T-helper 2 cell (primary cell): ENCODE measurements around the gene SALL1.

Experiments
- DNase-seq, 5 experiments: peaks; one replicate each; pipeline versions ENCODE4 v3.0.0 to v3.0.0-alpha.2; 2012 to 2022

The SALL1 gene

DNA sequence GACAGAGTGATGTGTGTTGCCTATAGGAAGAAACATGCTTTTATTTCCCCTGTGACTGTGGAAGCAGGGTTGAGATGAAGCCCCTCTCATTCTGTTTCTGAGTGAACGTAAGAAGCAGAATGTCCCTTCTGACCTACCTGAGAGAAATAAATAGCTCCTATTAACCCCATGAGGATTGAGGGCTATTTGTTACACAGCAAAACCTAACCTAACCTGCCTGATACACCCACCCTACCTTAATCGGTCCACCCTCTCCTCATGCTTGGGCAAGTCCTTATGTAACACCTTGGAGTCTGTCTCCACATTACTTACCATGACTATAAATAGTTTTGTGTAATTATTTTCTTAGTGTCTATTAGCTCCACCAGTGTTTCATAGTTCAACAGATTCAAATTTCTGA, 41.9 kb downstream of the SALL1 start:
- DNase-seq: no peak

GRCh38 chr16:51107742-51108141, 43.3 kb downstream of the SALL1 start:
- DNase-seq: no peak

DNA sequence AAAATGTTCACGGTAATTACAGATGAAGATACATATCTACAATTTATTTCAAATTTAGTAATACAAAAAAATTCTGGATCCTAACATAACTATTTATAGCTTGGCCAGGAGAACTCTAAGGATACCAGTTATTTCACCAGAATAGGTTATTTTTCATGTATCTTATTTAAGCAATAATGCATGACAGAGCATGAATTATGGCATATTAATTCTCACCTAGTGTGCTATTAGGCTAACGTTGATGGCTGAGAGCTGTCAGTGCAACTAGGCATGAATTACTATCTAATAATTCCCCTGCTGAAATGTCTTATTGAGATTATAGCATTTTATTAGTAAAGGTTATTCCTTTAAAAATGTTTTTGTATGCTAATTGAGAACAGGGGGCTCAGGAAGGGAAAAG, 44.5 kb downstream of the SALL1 start:
- no peak for DNase-seq

DNA sequence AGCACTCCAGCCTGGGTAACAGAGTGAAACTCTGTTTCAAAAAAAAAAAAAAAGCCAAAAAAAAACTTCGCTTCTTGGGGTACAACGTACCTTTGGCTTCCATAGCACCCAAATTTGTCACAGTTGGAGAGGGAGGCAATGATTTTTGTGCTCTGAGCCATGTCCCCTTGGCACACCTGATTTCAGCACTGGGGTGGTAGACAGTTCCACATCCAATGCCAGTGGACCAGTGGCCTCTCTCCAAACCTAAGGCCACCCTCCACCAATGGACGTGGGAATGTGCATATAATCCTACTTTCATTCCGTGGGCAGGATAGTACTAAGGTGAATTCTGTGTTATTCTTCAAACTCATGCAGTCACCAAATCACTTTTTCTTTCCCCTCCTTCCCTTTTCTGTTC, 47.5 kb downstream of the SALL1 start:
- no peak for DNase-seq

- DNase-seq: no peak
These were observed 53.3 kb downstream of the SALL1 start for GRCh38 chr16:51097729-51098128.

- DNase-seq: no peak
These were observed 55.0 kb downstream of the SALL1 start for GRCh38 chr16:51095890-51096626.

DNA sequence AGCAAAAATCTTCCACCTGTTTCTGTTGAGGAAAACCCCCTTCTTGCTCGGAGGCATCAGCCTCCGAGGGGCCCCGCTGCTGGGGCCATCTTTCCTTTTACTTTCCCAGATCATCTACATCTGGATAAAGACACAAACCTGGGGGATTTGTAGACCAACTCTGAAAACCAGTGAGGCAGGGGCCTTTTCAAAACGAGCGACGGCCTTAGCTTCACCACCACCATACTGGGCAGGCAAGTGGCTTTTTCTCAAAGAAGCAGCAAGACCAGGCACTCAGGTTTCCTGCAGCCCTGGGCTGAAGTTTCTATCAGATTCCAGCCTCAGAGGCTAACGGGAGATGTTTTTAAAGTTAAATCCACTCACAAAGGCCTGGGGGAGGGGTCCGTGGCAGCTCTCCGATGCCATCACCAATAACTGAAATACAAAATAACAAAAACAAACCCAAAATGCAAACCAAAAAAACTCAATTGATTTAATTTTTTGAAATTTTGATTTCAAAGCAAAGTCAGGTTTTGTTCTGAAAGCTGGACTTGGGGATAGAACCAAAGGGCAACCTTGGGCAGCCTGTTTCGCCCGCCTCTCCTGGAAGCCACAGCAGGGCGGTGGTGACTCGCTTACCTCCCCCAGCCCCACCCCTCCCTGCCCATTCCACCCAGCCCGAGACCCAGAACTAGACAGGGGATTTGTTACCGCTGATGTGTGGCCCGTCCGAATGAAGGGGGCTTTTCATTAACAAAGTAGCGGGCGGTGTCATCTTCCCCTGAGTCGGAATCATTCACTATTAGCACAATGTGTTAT, 55.8 kb downstream of the SALL1 start:
- no peak for DNase-seq

- DNase-seq: no peak
These were observed 57.3 kb downstream of the SALL1 start for GRCh38 chr16:51093726-51094280.
